Measurements from ENCODE around the gene WWOX. TPM values are rescaled to one million over a fixed set of nuclear protein-coding genes. Genes with fewer than 3 reads are reported as not detected.
A peak's percentile ranks its signal among the peaks of the same experiment; 100 is the strongest.

WWOX gene
- total RNA-seq, 4 donors from 2014 or later, result 12.9 to 53.5 (median 25.6) TPM

- TF ChIP-seq POLR2AphosphoS5 (IDR thresholded peaks at IDR 0.05) (no peak), EP300 (IDR thresholded peaks at IDR 0.05) (no peak), POLR2A (IDR thresholded peaks at IDR 0.05) (no peak), CTCF (IDR thresholded peaks at IDR 0.05) (no peak)
- Histone ChIP-seq H3K4me3 (no peak overlapping the region), H3K27me3 (no peaks in the 10 kb centered on the region), H3K27ac (no peak overlapping the region), H3K4me1 (no peaks in the 10 kb centered on the region), H3K9me3 (no peaks in the 10 kb centered on the region), H3K36me3 (no peaks in the 10 kb centered on the region)
- ATAC-seq, result no peak
- 56 to 97% methylated on average over 3 to 4 of the region's 6 CpGs for WGBS, 2 donors (ENCODE audit: low coverage in 1 of 2)
Observed at GRCh38 chr16:78221892-78222291, 122.4 kb downstream of the WWOX start.

- Histone ChIP-seq H3K4me1 (no peaks in the 10 kb centered on the region), H3K27ac (no peak overlapping the region), H3K4me3 (no peak overlapping the region), H3K27me3 (no peaks in the 10 kb centered on the region), H3K9me3 (no peaks in the 10 kb centered on the region), H3K36me3 (no peaks in the 10 kb centered on the region)
- ATAC-seq, result no peak
- TF ChIP-seq EP300 (IDR thresholded peaks at IDR 0.05) (no peak), POLR2AphosphoS5 (IDR thresholded peaks at IDR 0.05) (no peak), CTCF (IDR thresholded peaks at IDR 0.05) (no peak), POLR2A (IDR thresholded peaks at IDR 0.05) (no peak)
- WGBS, 2 donors (ENCODE audit: low coverage in 1 of 2), result 70 to 88% methylated on average over 2 of the region's 2 CpGs
Observed at GRCh38 chr16:78224342-78224741, 124.9 kb downstream of the WWOX start.

- Histone ChIP-seq H3K27me3 (no peaks in the 10 kb centered on the region), H3K27ac (no peak overlapping the region), H3K9me3 (no peaks in the 10 kb centered on the region), H3K4me1 (no peaks in the 10 kb centered on the region), H3K36me3 (no peaks in the 10 kb centered on the region), H3K4me3 (no peak overlapping the region)
- TF ChIP-seq CTCF (IDR thresholded peaks at IDR 0.05), result no peak
- TF ChIP-seq POLR2AphosphoS5 (IDR thresholded peaks at IDR 0.05), result no peak
- no peak for TF ChIP-seq EP300 (IDR thresholded peaks at IDR 0.05)
- no peak for TF ChIP-seq POLR2A (IDR thresholded peaks at IDR 0.05)
- 70 to 90% methylated on average over 2 to 3 of the region's 3 CpGs for WGBS, 2 donors (ENCODE audit: low coverage in 1 of 2)
- ATAC-seq, result no peak
Observed at GRCh38 chr16:78225919-78226318, 126.5 kb downstream of the WWOX start.

DNA sequence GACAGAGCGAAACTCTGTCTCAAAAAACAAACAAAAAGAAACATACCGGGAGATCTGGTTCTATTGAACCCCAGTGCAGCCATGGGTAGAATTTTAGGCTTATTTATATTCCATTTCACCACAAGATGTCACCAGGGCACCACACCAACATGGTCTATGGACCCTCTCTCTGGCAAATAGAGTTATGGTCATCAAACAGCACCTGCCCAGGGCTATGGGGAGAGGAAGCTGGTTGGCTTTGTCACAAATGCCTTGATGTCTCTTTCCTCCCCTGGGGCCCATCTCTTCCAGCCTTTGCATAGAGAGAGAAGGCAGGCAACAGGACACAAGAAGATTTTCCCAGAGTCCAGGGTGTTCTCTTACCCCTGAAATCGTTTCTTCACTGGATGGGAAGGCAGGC lies 128.4 kb downstream of the WWOX start:
- ATAC-seq, result no peak
- TF ChIP-seq EP300 (IDR thresholded peaks at IDR 0.05) (no peak), POLR2A (IDR thresholded peaks at IDR 0.05) (no peak), CTCF (IDR thresholded peaks at IDR 0.05) (peak in 1 of 4 experiments; percentile 38), POLR2AphosphoS5 (IDR thresholded peaks at IDR 0.05) (no peak)
- Histone ChIP-seq H3K4me1 (no peaks in the 10 kb centered on the region), H3K9me3 (no peaks in the 10 kb centered on the region), H3K27me3 (no peaks in the 10 kb centered on the region), H3K4me3 (no peak overlapping the region), H3K27ac (no peak overlapping the region), H3K36me3 (no peaks in the 10 kb centered on the region)
- 47 to 89% methylated on average over 1 to 2 of the region's 3 CpGs for WGBS, 2 donors (ENCODE audit: low coverage in 1 of 2)

- 89 to 92% methylated on average over 4 of the region's 4 CpGs for WGBS, 2 donors (ENCODE audit: low coverage in 1 of 2)
- no peak overlapping the region for H3K4me3 ChIP-seq
- no peak for ATAC-seq
- H3K9me3 ChIP-seq, result no peaks in the 10 kb centered on the region
- H3K27me3 ChIP-seq, result no peaks in the 10 kb centered on the region
- no peaks in the 10 kb centered on the region for H3K36me3 ChIP-seq
- H3K4me1 ChIP-seq, result no peaks in the 10 kb centered on the region
- TF ChIP-seq POLR2A (IDR thresholded peaks at IDR 0.05) (no peak), POLR2AphosphoS5 (IDR thresholded peaks at IDR 0.05) (no peak), CTCF (IDR thresholded peaks at IDR 0.05) (no peak), EP300 (IDR thresholded peaks at IDR 0.05) (no peak)
- no peak overlapping the region for H3K27ac ChIP-seq
Observed at GRCh38 chr16:78228704-78229103, 129.2 kb downstream of the WWOX start.

Data from gastroesophageal sphincter (tissue), 4 donors.